Kidney epithelial cell (primary cell): ENCODE data around the gene MAP9. TPM values are rescaled to one million over a fixed set of nuclear protein-coding genes. Genes with fewer than 3 reads are reported as not detected.

ENCODE experiments used
- DNase-seq: peaks from one replicate; pipeline ENCODE4 v3.0.0-alpha.2; 2010; ENCODE audit warnings: low read depth
- H3K27me3 ChIP-seq: 2 replicates; pipeline ENCODE4 v1.6.0; 2011; ENCODE audit warnings: low read length; ENCODE audit not compliant: control insufficient read depth, insufficient read depth
- H3K36me3 ChIP-seq: 2 replicates; pipeline ENCODE4 v1.5.1; 2011; ENCODE audit warnings: low read length; ENCODE audit not compliant: control insufficient read depth, insufficient read depth
- H3K4me3 ChIP-seq: 2 replicates; pipeline ENCODE4 v1.5.1; 2011; ENCODE audit warnings: low read depth, mild to moderate bottlenecking, control low read depth, low read length
- CTCF ChIP-seq: IDR thresholded peaks from 2 replicates; pipeline ENCODE4 v1.5.1; 2011; ENCODE audit warnings: mild to moderate bottlenecking, moderate library complexity, low read length, control low read depth, inconsistent platforms; ENCODE audit not compliant: insufficient read depth, poor library complexity, severe bottlenecking
- total RNA-seq: library from RNA; depleted of rRNA; stranded (reverse); fragments of >200 nt; gene quantifications from 2 replicates; pipeline ENCODE4 v1.2.3, GENCODE V29; 2015

The MAP9 gene
- total RNA-seq, 1 donor from 2014 or later: 22.0 TPM

- Histone ChIP-seq H3K36me3 (no peaks in the 10 kb centered on the region), H3K4me3 (no peak overlapping the region), H3K27me3 (no peaks in the 10 kb centered on the region)
- TF ChIP-seq CTCF: no peak
- no peak for DNase-seq
Observed at GRCh38 chr4:155411546-155411945, 34.8 kb upstream of the MAP9 start.

- DNase-seq: no peak
- TF ChIP-seq CTCF: no peak
- Histone ChIP-seq H3K27me3 (no peaks in the 10 kb centered on the region), H3K4me3 (no peak overlapping the region), H3K36me3 (no peaks in the 10 kb centered on the region)
Observed at GRCh38 chr4:155408796-155409195, 32.0 kb upstream of the MAP9 start.

GRCh38 chr4:155407480-155407879 lies 30.7 kb upstream of the MAP9 start:
- no peaks in the 10 kb centered on the region for H3K36me3 ChIP-seq
- no peaks in the 10 kb centered on the region for H3K27me3 ChIP-seq
- DNase-seq: no peak
- H3K4me3 ChIP-seq: no peak overlapping the region
- TF ChIP-seq CTCF: no peak

- no peak for DNase-seq
- no peak for TF ChIP-seq CTCF
- H3K36me3 ChIP-seq: no peaks in the 10 kb centered on the region
- no peaks in the 10 kb centered on the region for H3K27me3 ChIP-seq
- H3K4me3 ChIP-seq: no peak overlapping the region
Observed at GRCh38 chr4:155405059-155405458, 28.3 kb upstream of the MAP9 start.

GRCh38 chr4:155403886-155404285 lies 27.1 kb upstream of the MAP9 start:
- TF ChIP-seq CTCF: peak; percentile 30
- no peaks in the 10 kb centered on the region for H3K36me3 ChIP-seq
- DNase-seq: no peak
- no peaks in the 10 kb centered on the region for H3K27me3 ChIP-seq
- no peak overlapping the region for H3K4me3 ChIP-seq

GRCh38 chr4:155402941-155403340 lies 26.2 kb upstream of the MAP9 start:
- Histone ChIP-seq H3K4me3 (no peak overlapping the region), H3K27me3 (no peaks in the 10 kb centered on the region), H3K36me3 (no peaks in the 10 kb centered on the region)
- TF ChIP-seq CTCF: no peak
- DNase-seq: peak; percentile 60
